AG04449 (cell line): ENCODE results near the gene RBFOX1.

Experiments
- CTCF ChIA-PET: fragments of 350-600 bp; formaldehyde crosslinking; extraction: SDS; loops from one replicate; lab custom pipeline; 2021; ENCODE audit warnings: antibody characterized with exemption; lab: Yijun Ruan, JAX
- POLR2A ChIA-PET: fragments of 400-600, 350-600 bp; formaldehyde crosslinking; extraction: SDS; loops from one replicate; lab custom pipeline; 2020; ENCODE audit warnings: antibody characterized with exemption, inconsistent platforms; lab: Yijun Ruan, JAX
- DNase-seq: peaks from one replicate; pipeline ENCODE4 v3.0.0-alpha.2; 2010; ENCODE audit warnings: low read depth, low spot score
- H3K4me3 ChIP-seq: 2 replicates; pipeline ENCODE4 v1.5.1; 2011; ENCODE audit warnings: low read depth, mild to moderate bottlenecking, control low read depth, low read length
- TF ChIP-seq, protein P1 (sequence below): IDR thresholded peaks from one replicate; pipeline ENCODE4 v1.5.1; 2011; ENCODE audit warnings: mild to moderate bottlenecking, moderate library complexity, low read length, control low read depth, inconsistent platforms; ENCODE audit not compliant: insufficient read depth; ENCODE audit errors: missing control alignments

The RBFOX1 gene

DNA sequence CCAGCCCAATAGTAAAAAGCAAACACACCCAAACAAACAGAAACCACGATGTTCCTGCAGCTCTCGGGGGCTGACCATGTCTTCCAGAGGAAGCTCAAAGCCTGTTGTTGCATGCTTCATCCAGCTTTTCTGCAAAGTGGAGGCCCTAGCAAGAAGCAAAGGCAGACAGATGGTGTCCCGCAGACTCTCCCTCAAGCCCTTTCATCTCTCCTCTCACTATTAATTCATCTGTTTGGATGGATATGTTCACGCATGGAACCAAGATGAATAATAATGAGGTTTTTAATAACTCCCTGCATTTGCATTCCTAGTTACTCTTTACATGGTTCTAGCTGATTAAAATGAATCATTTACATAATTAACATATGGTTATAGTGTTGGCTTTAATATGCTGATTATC, 36.6 kb downstream of the RBFOX1 start:
- POLR2A ChIA-PET = no interaction called here
- no peak overlapping the region for H3K4me3 ChIP-seq
- CTCF ChIA-PET = no interaction called here
- no peak for DNase-seq
- TF ChIP-seq, protein P1, sequence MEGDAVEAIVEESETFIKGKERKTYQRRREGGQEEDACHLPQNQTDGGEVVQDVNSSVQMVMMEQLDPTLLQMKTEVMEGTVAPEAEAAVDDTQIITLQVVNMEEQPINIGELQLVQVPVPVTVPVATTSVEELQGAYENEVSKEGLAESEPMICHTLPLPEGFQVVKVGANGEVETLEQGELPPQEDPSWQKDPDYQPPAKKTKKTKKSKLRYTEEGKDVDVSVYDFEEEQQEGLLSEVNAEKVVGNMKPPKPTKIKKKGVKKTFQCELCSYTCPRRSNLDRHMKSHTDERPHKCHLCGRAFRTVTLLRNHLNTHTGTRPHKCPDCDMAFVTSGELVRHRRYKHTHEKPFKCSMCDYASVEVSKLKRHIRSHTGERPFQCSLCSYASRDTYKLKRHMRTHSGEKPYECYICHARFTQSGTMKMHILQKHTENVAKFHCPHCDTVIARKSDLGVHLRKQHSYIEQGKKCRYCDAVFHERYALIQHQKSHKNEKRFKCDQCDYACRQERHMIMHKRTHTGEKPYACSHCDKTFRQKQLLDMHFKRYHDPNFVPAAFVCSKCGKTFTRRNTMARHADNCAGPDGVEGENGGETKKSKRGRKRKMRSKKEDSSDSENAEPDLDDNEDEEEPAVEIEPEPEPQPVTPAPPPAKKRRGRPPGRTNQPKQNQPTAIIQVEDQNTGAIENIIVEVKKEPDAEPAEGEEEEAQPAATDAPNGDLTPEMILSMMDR = no peak

DNA sequence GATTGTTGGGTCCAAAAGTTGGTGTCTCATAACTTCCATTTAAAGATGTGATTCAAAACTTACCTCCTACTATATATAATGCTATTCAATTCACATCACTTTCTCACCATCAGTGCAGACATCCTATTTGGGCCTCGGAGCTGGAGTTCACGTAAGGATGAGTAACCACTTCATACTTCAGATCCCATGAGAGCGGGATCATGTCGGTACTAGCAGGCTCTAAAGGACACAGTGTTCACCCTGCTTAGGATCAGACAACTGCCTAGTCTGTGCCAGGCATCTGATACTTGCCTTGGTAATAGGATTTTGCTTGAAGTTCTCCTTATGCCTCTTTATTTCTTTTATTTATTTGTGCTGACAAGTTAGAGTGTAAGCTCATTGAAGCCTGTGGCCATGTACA, 39.5 kb downstream of the RBFOX1 start:
- POLR2A ChIA-PET = no interaction called here
- CTCF ChIA-PET = no interaction called here

DNA sequence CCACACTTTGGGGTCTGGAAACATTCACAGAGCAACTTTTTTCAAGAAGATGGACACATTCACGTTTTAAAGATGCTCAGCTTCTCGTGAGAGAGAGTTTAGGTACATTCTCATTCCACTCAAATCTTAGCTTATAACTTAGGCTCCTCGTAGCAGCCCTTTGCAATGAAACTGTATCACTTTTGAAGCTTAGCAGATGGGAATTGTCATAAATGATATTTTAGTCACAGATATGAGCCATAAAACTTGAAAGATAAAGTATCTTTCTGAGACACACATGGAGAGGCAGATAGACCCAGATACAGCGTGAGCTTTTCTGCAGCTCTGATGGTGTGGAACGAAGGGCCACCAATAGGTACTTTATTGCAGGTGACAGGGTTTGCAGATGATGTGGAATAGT, 41.1 kb downstream of the RBFOX1 start:
- POLR2A ChIA-PET = no interaction called here
- CTCF ChIA-PET = no interaction called here

More for the DNA sequence above, 39.5 kb downstream of the RBFOX1 start:
- H3K4me3 ChIP-seq = no peak overlapping the region
- no peak for DNase-seq
- TF ChIP-seq, protein P1 = no peak

DNA sequence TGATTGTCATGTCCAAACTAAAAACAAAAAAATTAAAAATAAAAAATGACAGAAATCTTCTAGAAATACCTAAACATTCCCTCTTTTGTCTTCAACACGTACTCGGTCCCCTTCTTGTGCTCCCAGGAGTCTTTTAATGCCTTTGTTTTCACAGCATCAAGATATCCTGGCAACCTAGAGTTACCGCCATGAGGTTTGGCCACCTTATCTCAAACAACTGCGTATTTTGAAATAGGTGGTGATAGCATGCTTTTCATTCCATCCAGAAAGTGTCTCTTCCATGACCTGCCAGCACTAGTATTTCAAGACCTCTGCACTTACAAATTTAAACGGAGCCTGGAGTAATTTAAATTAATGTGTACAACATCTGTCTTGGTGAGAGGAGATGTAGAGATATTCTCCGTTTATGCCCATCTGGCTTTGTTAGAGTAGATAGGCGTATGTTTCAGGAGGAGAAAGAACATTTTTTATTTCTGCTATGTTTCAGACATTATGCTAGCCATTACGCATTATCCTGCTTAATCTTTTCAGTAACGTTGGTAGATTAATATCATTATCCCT, 42.0 kb downstream of the RBFOX1 start:
- POLR2A ChIA-PET = no interaction called here
- DNase-seq = no peak
- no peak overlapping the region for H3K4me3 ChIP-seq
- TF ChIP-seq, protein P1 = no peak
- CTCF ChIA-PET = no interaction called here

More for the DNA sequence above, 41.1 kb downstream of the RBFOX1 start:
- no peak for DNase-seq
- TF ChIP-seq, protein P1 = no peak
- no peak overlapping the region for H3K4me3 ChIP-seq

DNA sequence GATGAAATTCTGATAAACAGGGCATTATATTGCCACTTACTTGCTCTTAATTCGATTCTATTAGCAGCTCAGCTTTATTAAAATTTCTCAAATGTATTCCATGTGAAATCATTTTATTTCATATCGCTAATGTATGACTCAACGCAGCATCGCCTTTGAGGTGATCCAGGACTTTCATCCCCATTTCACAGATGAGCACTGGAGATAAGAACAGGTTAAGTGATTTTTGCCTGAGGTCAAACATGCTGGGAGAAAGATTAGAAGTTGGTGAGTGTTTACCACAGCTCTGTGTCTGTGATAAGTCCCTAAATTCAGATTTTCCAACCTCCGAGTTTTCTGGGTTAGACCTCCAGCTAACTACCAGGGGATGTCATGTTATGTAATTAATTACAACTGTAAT, 43.6 kb downstream of the RBFOX1 start:
- ChIA-PET POLR2A (no interaction called here), CTCF (no interaction called here)
- H3K4me3 ChIP-seq = no peak overlapping the region
- no peak for DNase-seq
- TF ChIP-seq, protein P1 = no peak

DNA sequence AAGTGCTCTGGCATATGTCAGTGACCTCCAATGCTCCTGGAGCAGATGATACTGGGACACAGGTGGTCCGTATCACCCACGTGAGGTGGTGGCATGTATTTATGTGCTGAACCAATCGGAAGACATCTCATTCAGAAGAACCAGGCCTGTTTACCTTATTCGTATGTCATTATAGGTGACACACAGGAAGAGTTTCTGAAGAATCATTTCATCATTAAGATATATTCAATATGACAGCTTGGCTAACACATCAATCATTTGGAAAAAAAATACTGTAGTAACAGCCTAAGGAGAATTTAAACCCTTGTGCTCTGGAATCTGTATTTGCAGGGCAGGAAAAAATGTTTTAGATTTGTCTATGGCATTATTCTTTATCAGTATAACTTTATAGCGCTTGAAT, 44.6 kb downstream of the RBFOX1 start:
- CTCF ChIA-PET = no interaction called here
- no peak overlapping the region for H3K4me3 ChIP-seq
- TF ChIP-seq, protein P1 = no peak
- DNase-seq = no peak
- POLR2A ChIA-PET = no interaction called here
